ENCODE data around the gene LRMDA. TPM values are rescaled to one million over a fixed set of nuclear protein-coding genes. Genes with fewer than 3 reads are reported as not detected.
"Not testable (repeated sequence)": the region's sequence is repeated elsewhere in the genome, so short reads cannot be mapped to it uniquely, and the experiment has no call there.

Gene LRMDA
- total RNA-seq, 1 experiment from 2014 or later: not detected

DNA sequence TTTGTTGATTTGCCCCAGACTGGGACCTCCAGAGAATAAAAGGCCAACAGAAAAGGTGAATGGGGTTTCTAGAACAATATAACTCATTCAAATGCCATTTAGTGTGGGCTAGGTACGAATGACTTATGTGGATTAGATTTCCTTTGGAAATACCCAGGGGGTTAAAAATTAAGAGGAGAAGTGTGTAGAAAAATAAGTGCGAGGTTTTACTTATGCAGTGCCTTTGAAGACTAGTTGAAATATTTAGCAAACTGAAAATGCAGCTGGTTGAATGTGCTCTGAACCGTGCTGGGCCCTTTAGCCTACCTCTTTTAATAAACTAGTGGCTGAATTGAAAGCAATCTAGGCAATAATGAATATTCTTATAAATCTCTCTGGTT is 180.6 kb downstream of the LRMDA start:
- DNase-seq (ENCODE audit: low read depth): no peak

DNA sequence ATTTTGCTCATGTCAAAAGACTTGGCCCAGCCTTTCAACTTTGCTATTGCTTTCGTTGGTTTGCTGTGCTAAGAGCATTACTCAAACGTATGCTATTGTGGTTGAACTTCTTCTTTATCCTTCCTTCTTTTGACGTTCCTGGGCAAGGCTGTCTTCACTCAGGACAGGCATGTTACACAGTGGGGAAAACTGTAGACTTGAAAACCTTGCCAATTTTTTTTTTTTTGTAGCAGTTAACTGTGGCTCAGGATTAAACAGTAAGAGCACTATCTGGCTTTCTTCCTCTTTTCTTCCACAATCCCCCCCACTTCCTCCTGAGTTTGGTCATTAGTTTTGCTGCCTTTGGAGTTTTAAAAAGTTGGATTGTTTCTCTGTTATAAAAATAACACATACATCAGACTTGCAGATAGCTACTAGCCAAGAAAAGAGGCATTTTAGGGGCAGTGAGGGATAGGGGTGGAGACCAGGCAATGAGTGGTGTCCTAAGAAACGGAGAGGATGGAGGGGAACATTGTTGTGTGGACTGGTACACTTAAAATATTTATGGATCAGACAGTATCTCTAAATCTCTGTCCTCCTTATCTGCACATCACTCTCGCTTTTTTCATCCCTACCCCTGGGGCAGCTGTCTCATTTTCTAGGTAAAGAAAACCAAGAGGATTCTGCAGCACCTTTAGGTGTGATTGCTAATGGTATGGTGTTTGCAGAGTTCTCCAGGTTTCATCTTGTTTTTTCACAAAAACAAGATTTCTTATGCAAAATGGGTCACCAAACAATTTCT is 181.7 kb downstream of the LRMDA start:
- no peak for DNase-seq (ENCODE audit: low read depth)

GRCh38 chr10:75613685-75614504 is 182.5 kb downstream of the LRMDA start:
- DNase-seq (ENCODE audit: low read depth): no peak

DNA sequence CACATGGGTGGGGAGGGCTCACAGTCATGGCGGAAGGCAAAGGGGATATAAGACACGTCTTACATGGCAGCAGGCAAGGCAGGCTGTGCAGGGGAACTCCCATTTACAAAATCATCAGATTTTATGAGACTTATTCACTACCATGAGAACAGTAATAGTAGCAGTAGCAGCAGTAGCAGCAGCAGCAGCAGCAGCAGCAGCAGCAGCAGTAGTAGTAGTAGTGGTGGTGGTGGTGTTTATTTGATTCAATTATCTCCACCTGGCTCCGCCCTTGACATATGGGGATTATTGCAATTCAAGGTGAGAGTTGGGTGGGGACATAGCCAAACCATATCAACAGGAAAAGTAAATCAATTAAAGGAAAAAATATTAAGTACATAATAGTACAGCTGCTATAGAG is 184.7 kb downstream of the LRMDA start:
- DNase-seq (ENCODE audit: low read depth): no peak

DNA sequence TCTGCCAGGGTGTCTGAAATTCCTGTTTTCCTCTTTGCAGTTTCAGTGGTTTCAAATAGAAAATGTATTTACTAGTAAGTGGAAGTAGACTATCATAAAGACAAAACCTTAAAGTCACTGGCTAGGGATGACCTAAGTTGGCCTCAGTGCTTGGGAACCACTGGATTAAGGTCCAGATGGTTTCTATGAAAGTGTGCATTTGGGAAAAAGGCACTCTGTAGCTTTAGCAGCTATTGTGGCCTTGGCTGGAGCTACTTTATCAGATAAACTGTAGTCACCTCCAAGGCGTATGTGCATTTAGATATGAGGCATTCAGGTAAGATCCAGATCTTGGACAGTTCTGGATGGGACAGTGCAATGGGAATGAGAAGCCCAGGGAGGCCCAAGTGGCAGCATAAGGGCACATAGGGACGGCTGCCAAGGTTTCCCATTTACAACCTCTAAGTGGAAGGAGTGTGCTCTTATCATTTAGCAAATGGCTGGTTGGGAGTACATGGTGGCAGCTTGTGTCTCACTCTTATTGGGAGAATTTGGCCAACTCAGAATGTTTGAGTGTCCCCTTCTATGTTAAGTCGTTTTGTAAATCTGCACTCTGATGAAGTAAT is 185.6 kb downstream of the LRMDA start:
- no peak for DNase-seq (ENCODE audit: low read depth)

- no peak for DNase-seq (ENCODE audit: low read depth)
Measured at GRCh38 chr10:75617485-75618155, 186.2 kb downstream of the LRMDA start.

DNA sequence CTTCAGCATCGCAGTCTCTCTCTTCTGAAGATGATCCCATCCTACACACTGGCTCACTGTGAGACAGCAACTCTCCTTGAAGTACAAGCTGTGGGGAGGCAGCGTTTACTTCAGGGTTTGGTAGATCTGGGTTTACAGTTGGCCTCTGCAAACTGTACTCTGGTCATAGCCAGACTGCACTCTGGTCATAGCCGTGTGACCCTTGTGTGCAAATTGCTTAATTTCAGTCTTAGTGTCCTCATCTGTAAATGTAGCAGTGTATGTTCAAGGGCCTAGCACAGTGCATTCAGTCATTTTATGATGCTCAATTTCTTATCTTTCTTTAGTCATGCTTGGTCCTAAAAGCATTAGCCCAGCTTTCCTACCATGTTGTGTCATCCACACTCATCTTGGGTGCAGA is 188.2 kb downstream of the LRMDA start:
- no peak for DNase-seq (ENCODE audit: low read depth)

DNA sequence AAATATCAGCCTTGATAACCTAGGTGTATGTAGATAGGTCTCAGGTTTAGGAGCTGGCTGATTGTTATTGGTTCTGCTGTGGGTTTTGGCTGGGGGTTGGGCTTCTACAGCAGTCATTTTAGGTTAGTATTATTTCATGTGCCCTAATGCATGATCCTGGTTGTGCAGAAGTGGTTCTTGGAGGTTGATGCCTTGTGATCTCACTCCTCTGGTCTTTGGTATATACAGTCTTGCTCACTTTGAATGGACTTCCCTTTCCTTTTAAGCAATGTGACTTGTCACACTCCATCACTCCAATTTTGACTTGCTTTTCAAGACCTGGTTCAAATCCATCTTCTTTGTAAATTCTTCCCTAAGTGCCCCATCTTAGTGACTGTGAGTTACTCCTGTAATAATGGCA is 188.9 kb downstream of the LRMDA start:
- no peak for DNase-seq (ENCODE audit: low read depth)

DNA sequence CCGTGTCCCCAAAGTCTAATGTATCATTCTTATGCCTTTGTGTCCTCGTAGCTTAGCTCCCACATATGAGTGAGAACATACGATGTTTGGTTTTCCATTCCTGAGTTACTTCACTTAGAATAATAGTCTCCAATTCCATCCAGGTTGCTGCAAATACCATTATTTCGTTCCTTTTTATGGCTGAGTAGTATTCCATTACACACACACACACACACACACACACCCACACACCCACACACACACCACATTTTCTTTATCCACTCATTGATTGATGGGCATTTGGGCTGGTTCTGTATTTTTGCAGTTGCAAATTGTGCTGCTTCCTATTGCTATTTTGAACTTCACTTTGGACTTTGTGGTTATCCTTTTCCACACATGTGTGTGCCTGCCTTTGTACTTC is 189.6 kb downstream of the LRMDA start:
- DNase-seq (ENCODE audit: low read depth): not testable (repeated sequence)

GRCh38 chr10:75622503-75622902 is 191.1 kb downstream of the LRMDA start:
- no peak for DNase-seq (ENCODE audit: low read depth)

- no peak for DNase-seq (ENCODE audit: low read depth)
Measured at GRCh38 chr10:75623310-75624093, 192.1 kb downstream of the LRMDA start.

DNA sequence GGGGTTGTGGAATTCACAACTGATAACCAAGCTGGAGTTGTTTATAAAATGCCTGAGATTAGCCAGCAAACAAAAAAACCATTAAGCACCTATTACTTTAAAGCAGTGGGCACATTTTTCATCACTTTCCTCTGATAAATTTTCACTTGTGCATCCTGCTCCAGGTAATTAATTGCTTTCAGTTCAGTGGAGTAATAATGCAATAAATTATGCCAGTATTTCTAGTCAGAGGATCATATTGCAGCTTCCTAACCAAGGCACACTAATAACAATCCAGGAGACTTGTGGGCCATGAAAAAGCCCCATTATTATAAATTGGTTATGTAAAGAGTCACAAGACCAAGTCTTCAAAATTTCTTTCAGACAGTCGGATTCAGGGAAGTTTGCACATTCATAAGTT is 193.2 kb downstream of the LRMDA start:
- DNase-seq (ENCODE audit: low read depth): no peak

GRCh38 chr10:75630746-75631145 is 199.3 kb downstream of the LRMDA start:
- no peak for DNase-seq (ENCODE audit: low read depth)

DNA sequence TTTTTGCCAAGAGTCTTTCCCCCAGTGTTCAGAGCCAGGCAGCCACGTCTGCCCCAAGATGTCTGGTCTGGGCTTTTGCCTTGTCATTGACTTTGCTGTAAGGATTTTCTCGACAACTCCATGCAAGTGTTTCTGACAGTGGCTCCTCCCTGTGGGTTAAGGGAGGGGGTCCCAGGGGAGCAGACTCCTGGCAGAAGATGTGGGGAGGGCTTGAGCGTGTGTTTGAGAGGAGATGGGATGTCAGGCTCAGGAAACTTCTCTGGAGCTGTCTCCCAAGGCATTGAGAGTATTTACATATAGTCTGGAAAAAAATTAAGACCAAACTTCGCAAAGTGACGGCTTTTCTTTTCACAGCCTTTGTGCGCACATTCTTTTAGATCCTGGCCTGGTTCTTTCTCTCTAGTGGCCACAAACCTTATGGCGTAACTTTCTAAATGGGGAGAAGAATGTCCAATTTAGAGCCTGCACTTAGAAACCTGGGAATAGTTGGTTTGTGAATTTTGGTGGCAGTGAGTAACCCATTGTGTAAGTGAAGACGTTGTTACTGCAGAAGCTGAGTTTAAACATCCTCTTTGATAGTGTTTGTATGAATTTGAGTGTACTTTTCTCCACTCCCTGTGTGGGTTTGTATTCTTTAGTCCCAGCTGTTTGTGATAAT is 201.5 kb downstream of the LRMDA start:
- DNase-seq (ENCODE audit: low read depth): no peak

DNA sequence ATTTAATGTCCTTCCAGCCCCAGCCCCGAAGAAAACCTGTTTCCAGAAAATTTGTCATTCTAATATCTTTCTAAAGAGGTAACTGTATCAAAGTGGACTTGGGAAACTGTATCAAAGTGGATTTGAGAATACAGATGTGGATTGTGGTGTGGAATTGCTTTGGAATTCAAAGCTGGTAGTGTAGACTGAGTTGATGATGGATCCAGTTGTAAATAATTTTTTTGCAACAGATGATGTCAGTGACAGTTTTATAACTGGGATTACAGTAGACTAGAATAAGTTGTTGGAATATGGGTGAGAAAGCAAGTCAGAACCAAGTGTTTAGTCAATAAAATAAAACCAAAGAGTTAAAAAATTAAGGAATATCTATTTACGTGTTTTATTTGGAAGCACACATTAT is 202.1 kb downstream of the LRMDA start:
- DNase-seq (ENCODE audit: low read depth): no peak

GRCh38 chr10:75634947-75635346 is 203.5 kb downstream of the LRMDA start:
- no peak for DNase-seq (ENCODE audit: low read depth)

DNA sequence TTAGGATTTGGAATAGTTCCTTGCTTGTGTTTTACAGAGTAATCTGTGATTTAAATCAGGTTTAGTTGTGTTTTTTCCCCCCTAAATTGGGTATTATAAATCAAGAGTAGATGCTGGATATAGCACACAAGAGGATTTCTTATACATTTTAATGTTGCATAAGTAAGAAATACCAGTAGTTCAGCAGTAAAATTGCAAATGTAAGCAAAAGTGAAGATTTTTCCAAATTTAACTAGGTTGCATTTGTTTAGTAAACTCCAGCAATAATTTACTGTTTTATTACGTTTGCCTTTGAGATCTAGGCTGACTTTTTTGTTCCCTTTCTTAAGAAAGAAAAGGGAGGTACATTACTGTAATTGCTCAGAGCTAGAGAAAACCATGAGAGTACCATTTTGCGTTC is 207.3 kb downstream of the LRMDA start:
- no peak for DNase-seq (ENCODE audit: low read depth)

DNA sequence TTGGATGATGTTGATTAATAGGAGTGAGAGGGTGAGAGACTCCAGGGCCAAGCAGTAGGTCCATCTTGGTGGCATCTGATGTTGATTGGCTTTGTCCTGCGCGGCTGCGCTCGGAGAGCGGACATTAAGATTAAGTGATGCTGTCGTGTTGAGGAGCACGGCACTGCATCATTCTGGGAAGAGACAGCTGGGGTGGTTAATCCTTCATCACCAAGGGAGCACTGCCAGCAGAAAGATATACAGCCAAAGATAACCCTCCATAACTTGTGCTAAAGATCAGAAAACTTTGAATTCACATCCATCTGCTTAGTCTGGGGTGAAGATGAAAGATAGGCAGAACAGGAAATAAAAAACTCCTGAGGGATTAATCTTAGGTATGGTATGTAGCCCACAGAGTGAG is 208.3 kb downstream of the LRMDA start:
- DNase-seq (ENCODE audit: low read depth): no peak

DNA sequence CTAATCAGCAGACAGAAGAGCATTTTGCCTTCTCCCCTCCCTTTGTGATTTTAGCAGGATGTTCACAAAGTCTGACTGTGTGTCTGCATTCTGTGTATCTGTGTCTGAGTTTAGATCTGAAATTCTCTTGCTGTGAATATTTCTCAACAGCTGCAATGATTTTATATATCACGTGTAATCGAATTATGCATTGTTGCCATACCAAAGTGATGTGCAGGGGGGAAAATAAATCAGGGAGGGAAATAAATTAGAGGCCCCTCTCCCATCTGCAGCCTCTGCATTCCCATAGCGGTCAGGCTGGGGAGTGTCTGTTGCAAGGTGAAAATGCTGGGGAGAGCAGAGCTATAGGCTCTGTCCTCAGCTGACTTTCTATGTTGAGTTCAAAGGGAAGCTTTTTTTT is 209.0 kb downstream of the LRMDA start:
- DNase-seq (ENCODE audit: low read depth): no peak

DNA sequence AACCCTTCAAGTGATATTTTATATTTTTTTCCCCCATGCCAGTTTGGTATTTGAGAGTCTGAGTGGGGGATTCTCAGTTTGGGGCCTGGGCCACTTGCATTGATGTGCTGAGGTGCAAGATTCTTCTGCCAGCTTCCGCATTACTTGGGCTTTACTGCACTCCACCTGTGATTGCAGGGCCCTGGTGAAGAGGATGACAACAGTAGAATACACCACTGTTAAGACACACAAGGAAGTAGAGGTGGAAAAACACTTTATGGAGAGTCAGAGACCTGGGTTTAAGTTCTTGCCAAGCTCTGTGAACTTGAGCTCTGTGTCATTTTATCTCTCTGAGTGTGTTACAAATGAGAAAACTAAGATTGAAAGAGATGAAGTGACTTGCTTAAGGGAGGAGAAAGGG is 209.4 kb downstream of the LRMDA start:
- DNase-seq (ENCODE audit: low read depth): no peak

DNA sequence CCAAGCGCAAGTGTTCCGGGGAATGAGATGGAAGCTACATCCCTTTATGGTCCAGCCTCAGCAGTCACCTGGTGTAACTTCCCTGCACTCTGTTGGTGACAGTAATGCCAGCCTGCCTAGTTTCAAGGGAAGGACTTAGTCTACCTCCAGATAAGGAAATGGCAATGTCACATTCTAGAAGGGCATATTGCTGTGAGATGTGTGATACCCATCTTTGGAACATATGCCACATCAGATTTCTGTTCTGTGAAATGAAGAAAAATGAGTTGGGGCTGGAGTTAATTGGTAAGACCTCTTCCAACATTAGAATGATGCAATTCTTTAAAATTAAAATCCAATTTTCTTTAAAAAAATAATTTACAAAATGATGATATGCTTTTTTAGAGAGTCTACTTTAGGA is 212.0 kb downstream of the LRMDA start:
- no peak for DNase-seq (ENCODE audit: low read depth)

Measured in Daoy (cell line).